ENCODE results near the gene TTF1. TPM values are rescaled to one million over a fixed set of nuclear protein-coding genes. Genes with fewer than 3 reads are reported as not detected.

TTF1 gene
- total RNA-seq, 4 donors from 2014 or later, result 6.4 to 14.2 (median 9.4) TPM

DNA sequence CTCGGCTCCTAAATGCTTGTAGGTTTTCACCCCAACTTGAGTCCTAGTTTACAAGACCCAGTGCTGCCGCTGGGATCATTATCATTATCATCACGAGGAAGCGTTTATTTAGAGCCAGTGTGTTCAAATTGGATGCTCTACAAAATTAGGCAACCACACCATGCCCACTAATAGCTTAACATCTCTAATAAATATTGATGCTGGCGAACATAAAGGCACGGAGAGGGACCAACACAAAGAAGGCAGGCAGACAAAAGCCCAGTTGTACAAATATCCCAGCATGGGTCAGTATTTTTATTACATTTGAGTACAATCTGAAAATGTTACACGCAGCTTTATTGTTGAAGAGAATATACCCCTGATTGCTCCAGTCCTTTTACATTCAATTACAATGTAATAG is 8.1 kb upstream of the TTF1 start:
- in situ Hi-C loops (cut with MboI; ENCODE audit: low pct_ligation_motif_present in 1 of 4, low pct_unique_long_range_greater_than_20kb in 1 of 4, low sequenced_read_pairs in 3 of 4) (loop anchor here in 3 of 4 donors (10.0 to 25.0 kb wide), 2 partner anchors 390 to 398 kb away; no protein-coding TSS in a partner anchor), intact Hi-C loops (cut with DNase I; ENCODE audit: low total_unique reads) (no loop called here)
- no peak for DNase-seq
- TF ChIP-seq EP300 (IDR thresholded peaks at IDR 0.05; ENCODE audit: low read depth), result no peak
- no peak for TF ChIP-seq POLR2A (IDR thresholded peaks at IDR 0.05)
- no peak for TF ChIP-seq POLR2AphosphoS5 (IDR thresholded peaks at IDR 0.05)
- TF ChIP-seq, protein P1, sequence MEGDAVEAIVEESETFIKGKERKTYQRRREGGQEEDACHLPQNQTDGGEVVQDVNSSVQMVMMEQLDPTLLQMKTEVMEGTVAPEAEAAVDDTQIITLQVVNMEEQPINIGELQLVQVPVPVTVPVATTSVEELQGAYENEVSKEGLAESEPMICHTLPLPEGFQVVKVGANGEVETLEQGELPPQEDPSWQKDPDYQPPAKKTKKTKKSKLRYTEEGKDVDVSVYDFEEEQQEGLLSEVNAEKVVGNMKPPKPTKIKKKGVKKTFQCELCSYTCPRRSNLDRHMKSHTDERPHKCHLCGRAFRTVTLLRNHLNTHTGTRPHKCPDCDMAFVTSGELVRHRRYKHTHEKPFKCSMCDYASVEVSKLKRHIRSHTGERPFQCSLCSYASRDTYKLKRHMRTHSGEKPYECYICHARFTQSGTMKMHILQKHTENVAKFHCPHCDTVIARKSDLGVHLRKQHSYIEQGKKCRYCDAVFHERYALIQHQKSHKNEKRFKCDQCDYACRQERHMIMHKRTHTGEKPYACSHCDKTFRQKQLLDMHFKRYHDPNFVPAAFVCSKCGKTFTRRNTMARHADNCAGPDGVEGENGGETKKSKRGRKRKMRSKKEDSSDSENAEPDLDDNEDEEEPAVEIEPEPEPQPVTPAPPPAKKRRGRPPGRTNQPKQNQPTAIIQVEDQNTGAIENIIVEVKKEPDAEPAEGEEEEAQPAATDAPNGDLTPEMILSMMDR (IDR thresholded peaks at IDR 0.05), result no peak
- WGBS, 2 donors (ENCODE audit: low coverage in 1 of 2), result 38 to 40% methylated on average over 5 to 7 of the region's 7 CpGs
- Histone ChIP-seq H3K4me1 (peaks cover 12 to 18% (median 15%) of the 10 kb centered on the region in 4 donors), H3K9me3 (no peaks in the 10 kb centered on the region), H3K4me3 (no peak overlapping the region), H3K36me3 (no peaks in the 10 kb centered on the region), H3K27ac (no peak overlapping the region), H3K27me3 (peaks cover 98% of the 10 kb centered on the region)

DNA sequence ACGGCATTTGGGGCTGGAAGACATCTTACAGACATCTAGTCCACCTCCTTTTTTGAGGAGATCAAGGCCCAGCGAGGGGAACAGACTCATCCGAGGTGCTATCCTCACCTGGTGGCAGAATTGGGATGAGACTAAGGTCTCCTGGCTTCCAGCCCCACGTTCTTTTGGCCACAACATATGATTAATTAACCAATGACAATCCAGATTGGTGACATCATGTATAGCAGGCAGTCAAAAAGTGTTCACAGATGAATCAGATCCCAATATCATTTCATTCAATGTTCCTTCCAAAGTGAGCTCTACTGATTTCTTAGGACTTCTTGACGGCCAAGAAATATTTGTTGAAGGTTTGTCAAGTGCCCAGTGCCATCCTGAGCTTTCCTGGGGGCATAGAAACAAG is 7.3 kb upstream of the TTF1 start:
- TF ChIP-seq POLR2AphosphoS5 (IDR thresholded peaks at IDR 0.05) (no peak), EP300 (IDR thresholded peaks at IDR 0.05; ENCODE audit: low read depth) (no peak), POLR2A (IDR thresholded peaks at IDR 0.05) (no peak)
- TF ChIP-seq, protein P1 (IDR thresholded peaks at IDR 0.05), result no peak
- in situ Hi-C loops (cut with MboI; ENCODE audit: low pct_ligation_motif_present in 1 of 4, low pct_unique_long_range_greater_than_20kb in 1 of 4, low sequenced_read_pairs in 3 of 4) (loop anchor here in 3 of 4 donors (10.0 to 25.0 kb wide), 2 partner anchors 391 to 398 kb away; no protein-coding TSS in a partner anchor), intact Hi-C loops (cut with DNase I; ENCODE audit: low total_unique reads) (no loop called here)
- Histone ChIP-seq H3K4me1 (peaks cover 13 to 21% (median 16%) of the 10 kb centered on the region in 4 donors), H3K36me3 (no peaks in the 10 kb centered on the region), H3K27ac (no peak overlapping the region), H3K9me3 (no peaks in the 10 kb centered on the region), H3K4me3 (no peak overlapping the region), H3K27me3 (peaks cover 98% of the 10 kb centered on the region)
- DNase-seq, result no peak
- WGBS, 2 donors (ENCODE audit: low coverage in 1 of 2), result 42 to 61% methylated on average over 3 to 5 of the region's 5 CpGs

DNA sequence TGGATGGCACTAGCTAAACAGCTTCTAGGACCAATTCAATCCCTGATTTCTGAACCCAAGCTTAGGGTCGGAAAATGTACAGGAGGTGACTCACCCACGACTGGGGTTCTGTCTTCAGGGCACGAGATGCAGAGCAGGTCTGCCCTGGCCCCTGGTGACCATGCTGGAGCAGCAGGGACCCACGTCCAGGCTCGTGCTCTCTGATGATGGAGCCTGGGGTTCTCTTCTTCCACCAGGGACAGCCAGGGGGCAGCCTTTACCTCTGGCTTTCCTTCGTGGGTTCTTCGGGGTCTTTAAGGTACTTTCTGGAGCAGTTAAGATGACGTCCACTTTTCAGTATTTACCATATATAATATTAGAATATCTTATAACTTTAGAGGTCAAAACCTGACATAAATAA is 5.4 kb upstream of the TTF1 start:
- TF ChIP-seq, protein P1 (IDR thresholded peaks at IDR 0.05), result peak; percentile 27 to 34 (median 34)
- TF ChIP-seq POLR2AphosphoS5 (IDR thresholded peaks at IDR 0.05) (no peak), EP300 (IDR thresholded peaks at IDR 0.05; ENCODE audit: low read depth) (no peak)
- no peak overlapping the region for H3K4me3 ChIP-seq
- H3K27ac ChIP-seq, result no peak overlapping the region
- no peaks in the 10 kb centered on the region for H3K9me3 ChIP-seq
- peaks cover 13 to 22% (median 16%) of the 10 kb centered on the region in 4 donors for H3K4me1 ChIP-seq
- intact Hi-C loops (cut with DNase I; ENCODE audit: low total_unique reads) (no loop called here), in situ Hi-C loops (cut with MboI; ENCODE audit: low pct_ligation_motif_present in 1 of 4, low pct_unique_long_range_greater_than_20kb in 1 of 4, low sequenced_read_pairs in 3 of 4) (loop anchor here in 3 of 4 donors (10.0 to 25.0 kb wide), 2 partner anchors 393 to 400 kb away; no protein-coding TSS in a partner anchor)
- no peaks in the 10 kb centered on the region for H3K36me3 ChIP-seq
- peaks cover 80% of the 10 kb centered on the region for H3K27me3 ChIP-seq
- 0 to 7% methylated on average over 3 to 8 of the region's 8 CpGs for WGBS, 2 donors (ENCODE audit: low coverage in 1 of 2)
- DNase-seq, result no peak

DNA sequence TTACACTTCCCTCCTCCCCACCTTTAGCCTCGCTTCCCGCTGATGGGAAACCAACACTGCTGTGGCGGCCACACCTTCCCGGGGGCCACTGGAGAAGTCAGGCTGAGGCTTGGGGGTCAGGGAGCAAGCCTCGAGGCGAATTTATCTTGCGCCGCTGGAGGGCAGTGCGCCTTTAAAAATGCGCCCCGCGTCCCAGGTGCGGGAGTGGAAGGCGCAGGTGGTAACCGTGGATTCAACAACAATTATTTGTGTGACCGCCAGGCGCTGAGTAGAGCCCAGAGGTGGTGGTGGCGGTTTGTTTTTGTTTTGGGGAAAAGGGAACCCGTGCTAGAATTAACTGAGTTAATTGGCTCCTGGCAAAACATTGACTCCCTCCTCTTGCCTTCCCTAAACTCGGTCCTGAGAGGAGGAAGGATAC is 4.5 kb upstream of the TTF1 start:
- in situ Hi-C loops (cut with MboI; ENCODE audit: low pct_ligation_motif_present in 1 of 4, low pct_unique_long_range_greater_than_20kb in 1 of 4, low sequenced_read_pairs in 3 of 4) (loop anchor here in 3 of 4 donors (10.0 to 25.0 kb wide), 2 partner anchors 394 to 401 kb away; no protein-coding TSS in a partner anchor), intact Hi-C loops (cut with DNase I; ENCODE audit: low total_unique reads) (no loop called here)
- no peaks in the 10 kb centered on the region for H3K9me3 ChIP-seq
- TF ChIP-seq POLR2AphosphoS5 (IDR thresholded peaks at IDR 0.05), result no peak
- TF ChIP-seq, protein P1 (IDR thresholded peaks at IDR 0.05), result peak; percentile 46 to 63 (median 52)
- TF ChIP-seq EP300 (IDR thresholded peaks at IDR 0.05; ENCODE audit: low read depth), result no peak
- no peak for TF ChIP-seq POLR2A (IDR thresholded peaks at IDR 0.05)
- peaks cover 13 to 26% (median 16%) of the 10 kb centered on the region in 4 donors for H3K4me1 ChIP-seq
- DNase-seq, result peak; percentile 65
- WGBS, 2 donors (ENCODE audit: low coverage in 1 of 2), result 3% methylated on average over 20 of the region's 20 CpGs; no CpG with 5 or more reads in 1 of the 2 donors
- H3K27ac ChIP-seq, result no peak overlapping the region
- no peaks in the 10 kb centered on the region for H3K36me3 ChIP-seq
- peaks cover 72% of the 10 kb centered on the region for H3K27me3 ChIP-seq
- peak overlapping the region in 1 of 4 donors; percentile 51 for H3K4me3 ChIP-seq
